Measurements from ENCODE around the gene MRPS7.
"Not testable (repeated sequence)": the region's sequence is repeated elsewhere in the genome, so short reads cannot be mapped to it uniquely, and the experiment has no call there.

The MRPS7 gene

DNA sequence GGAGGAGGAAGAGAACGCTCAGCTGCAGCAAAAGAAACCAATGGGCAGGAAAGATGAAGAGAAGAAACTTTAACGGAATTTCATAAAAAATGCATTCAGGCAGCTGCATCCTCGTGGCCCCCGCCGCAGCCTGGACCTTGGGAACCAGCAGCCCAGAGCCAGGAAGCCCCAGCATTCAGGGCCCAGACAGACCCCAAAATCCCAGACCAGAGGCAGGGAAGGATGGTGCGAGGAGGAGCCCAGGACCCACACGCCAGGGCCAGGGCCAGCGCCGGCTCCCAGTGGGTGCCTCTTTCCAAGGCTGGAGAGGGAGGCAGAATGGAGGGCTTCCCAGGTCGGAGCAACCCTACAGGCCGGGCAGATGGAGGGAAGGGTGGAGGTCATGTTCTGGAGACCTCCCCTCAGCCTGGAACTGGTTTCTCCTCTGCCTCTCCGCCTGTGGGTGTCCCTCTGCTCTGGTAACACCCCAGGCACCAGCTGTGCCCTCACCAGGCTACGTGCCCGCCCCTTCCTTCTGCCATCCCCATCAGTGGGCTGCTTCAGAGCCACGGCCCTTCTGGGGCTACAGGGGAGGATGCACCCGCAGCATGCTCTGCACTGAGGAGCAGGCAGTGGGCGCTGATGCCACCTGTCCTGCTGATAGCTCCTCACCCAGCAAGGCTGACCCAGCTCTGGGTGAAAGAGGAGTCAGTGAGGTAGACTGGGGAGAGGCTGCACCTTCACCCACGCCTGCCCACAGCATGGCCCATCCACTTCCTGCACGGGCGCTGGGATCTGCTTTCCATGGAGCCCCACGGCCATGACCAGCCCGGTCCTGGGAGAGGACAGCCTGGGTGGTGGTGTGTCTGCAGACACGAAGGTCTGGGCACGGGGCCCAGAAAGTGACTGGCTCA lies 10.5 kb downstream of the MRPS7 start:
- no peak for FAIRE-seq

DNA sequence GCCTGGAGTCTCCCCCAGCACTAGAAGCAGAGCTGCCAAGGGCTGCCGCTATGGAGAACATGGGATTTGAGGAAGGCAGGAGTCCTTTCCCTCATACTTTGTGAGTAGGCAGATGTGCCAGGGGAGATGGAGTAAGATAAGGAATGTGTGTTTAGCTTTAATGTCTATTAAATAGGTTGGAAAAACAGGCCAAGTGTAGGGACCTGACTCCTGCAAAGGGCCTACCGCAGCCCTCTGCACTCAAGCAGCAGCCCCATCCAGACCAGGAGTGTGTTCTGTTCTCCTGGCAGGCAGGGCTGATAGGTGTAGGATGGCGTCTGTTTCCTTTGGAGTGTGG lies 11.1 kb downstream of the MRPS7 start:
- no peak for FAIRE-seq

DNA sequence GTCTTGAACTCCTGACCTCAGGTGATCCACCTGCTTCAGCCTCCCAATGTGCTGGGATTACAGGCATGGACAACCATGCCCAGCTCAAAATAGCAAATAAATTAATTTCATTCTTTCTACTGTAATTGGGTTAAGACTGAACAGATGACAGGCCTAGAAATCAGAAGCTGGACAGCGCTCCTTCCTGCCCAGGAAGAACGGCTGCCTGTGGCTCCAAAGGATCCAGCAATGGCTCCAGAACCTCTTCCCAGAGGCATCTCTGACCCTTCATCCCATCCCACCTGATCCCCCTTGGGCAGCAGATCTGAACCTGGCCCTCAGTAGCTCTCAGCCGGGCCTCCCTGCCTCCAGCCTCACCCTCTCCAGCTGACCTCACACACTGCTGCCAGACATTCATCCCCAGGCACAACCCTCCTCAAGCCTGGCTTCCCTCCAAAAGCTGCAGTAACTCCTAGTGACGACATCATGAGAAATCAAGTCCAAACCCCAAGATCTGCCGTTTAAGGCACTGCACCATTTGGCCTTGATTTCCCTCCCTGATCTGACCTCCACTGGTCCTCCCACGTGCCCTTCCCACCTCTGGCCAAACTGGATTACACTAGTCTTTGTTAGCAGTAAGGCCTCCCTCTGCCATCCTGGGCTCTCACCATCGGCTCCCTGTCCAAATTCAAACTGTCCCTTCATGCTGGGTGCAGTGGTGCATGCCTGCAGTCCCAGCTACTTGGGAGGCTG lies 12.5 kb downstream of the MRPS7 start:
- FAIRE-seq = no peak

- FAIRE-seq = no peak
Observed at GRCh38 chr17:75277664-75278071, 16.0 kb downstream of the MRPS7 start.

DNA sequence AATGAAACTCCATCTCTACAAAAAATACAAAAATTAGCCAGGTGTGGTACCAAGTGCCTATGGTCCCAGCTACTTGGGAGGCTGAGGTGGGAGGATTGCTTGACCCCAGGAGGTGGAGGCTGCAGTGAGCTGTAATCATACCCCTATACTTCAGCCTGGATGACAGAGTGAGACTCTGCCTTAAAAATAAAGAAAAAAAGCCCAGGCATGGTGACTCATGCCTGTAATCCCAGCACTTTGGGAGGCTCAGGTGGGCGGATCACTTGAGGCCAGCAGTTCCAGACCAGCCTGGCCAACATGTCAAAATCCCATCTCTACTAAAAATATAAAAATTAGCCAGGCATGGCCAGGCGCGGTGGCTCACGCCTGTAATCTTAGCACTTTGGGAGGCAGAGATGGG lies 18.5 kb downstream of the MRPS7 start:
- not testable (repeated sequence) for FAIRE-seq

- no peak for FAIRE-seq
Observed at GRCh38 chr17:75285123-75285522, 23.4 kb downstream of the MRPS7 start.

DNA sequence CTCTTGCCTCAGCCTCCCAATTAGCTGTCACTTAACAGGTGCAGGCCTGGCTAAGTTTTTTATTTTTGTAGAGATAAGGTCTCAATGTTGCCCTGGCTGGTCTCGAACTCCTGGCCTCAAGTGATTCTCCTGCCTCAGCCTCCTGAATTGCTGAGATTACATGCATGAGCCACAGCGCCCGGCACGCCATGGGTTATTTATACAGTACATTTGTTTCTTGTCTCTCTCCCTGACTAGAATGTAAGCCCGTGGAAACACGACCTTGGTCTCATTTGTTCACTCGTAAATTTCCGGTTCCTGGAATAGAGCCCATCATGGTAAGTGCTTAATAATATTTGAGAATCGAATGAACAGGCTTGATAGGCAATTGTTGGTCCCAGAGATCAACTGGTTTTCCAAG lies 25.5 kb downstream of the MRPS7 start:
- FAIRE-seq = no peak

DNA sequence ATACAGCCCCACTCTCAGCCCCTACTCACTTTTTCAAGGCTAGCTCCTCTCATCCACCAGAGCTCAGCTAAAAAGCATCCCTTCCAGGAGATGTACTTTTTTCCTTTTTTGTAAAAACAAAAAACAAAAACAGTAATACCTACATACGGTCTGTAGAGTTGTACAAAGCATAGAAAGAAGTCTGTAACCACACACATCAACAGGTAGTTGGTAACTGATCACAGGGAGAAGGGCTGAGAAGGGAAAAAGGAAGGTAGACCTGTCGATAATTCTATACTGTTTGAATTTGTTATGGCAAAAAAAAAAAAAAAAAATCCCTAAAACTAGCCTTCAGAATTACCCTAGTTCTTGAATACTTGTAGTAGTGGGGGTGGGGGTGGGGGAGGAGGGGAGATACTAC lies 26.7 kb downstream of the MRPS7 start:
- FAIRE-seq = no peak

DNA sequence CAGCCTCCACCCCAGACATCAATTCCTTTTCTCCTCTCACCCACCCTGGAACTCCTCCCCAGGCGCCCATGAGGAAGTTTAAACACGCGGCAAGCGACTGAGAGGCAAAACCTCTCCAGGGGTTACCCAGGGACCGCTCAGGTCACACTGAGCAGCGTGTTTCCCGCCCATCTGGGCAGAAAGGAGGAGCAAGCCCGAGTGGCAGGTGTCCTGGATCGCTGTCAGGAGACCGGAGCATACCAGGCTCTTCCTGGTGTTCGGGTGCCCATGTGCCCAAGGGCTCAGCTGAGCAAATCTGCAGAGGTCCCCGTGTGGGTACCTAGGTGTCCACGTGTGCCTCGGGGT lies 27.1 kb downstream of the MRPS7 start:
- FAIRE-seq = no peak

GRCh38 chr17:75289115-75289831 lies 27.6 kb downstream of the MRPS7 start, which contains the start of gene SLC25A19:
TSS of gene SLC25A19 (minus strand) at chr17:75289433. CDS start at chr17:75286764, 2,669 bp downstream.
- peak; percentile 97 for FAIRE-seq

DNA sequence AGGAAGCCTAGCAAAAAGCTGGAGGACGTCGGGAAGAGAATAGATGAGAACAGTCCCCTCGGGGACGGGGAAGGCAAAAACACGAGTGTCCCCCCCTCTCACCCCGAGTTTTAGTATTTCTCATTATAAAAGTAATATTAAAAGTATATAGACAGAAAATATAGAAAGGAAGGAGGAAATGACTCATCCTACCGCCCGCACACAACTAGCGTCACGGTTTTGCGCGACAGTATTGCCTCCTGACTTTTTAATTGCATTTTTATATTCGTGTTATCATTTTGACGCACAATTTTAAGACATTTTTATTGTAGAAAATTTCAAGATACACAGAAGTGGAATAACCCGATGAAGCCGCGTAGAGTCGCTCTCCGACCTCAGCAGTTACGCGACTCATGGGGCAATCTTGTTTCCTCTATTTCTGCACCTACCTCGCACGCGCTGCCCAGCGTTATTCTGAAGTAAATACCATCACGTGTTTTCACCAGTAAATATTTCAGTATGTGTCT lies 28.2 kb downstream of the MRPS7 start:
- FAIRE-seq = no peak

DNA sequence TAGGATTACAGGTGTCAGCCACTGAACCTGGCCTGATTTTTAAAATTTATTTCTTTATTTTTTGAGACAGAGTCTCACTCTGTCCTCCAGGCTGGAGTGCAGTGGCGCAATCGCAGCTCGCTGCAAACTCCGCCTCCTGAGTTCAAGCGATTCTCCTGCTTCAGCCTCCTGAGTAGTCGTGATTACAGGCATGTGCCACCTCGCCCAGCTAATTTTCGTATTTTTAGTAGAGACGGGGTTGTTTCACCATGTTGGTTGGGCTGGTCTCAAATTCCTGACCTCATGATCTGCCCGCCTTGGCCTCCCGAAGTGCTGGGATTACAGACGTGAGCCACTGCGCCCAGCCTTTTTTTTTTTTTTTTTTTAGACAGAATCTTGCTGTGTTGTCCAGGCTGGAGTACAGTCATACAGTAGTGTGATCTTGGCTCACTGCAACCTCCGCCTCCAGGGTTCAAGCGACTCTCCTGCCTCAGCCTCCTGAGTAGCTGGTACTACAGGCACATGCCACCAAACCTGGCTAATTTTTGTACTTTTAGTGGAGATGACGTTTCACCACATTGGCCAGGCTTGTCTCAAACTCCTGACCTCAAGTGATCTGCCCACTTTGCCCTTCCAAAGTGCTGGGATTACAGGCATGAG lies 31.2 kb downstream of the MRPS7 start:
- FAIRE-seq = not testable (repeated sequence)

DNA sequence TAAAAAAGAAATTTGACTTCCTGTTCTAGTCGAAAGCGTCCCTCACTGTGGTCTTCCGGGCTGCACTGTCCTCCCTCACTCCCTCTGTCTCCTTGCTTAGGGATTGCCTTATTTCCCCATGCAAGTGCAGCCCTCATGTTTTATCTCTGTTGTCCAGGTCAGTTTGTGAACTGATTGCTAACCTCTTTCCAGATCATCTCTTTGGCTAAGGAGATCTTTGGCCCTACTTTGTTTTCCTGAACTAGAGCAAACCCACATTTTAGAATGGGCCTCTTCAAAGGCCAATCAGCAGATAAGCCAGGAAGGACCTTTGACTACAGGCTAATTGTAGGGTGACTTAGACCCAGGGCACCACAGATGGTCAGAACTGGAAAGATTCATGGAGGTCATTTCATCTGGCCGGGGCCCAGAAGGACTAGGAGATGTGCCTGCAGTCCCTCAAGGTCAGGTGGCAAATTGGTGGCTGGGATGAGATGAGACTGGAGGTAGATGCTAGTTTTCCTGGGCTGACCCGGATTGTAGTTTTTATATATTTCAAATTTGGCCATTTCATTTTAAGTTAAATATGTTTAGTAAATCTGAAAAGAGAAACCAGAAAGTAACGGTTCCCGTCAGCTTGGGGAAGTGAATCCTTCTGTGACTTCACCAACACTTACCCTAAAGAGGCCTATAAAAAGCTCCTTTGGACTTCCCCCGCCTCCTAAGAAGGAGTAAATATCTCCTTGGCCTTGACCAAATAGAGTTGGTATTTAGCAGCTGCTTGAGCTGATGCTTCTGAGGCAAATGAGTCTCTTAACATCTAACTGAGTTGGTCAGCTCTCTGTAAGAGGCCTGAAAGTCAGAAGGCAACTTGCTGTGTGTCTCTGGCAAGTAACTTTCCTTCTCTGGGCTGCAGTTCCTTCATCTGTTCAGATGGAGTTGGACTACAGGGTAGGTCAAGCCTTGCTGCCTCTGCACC lies 33.8 kb downstream of the MRPS7 start:
- FAIRE-seq = no peak

DNA sequence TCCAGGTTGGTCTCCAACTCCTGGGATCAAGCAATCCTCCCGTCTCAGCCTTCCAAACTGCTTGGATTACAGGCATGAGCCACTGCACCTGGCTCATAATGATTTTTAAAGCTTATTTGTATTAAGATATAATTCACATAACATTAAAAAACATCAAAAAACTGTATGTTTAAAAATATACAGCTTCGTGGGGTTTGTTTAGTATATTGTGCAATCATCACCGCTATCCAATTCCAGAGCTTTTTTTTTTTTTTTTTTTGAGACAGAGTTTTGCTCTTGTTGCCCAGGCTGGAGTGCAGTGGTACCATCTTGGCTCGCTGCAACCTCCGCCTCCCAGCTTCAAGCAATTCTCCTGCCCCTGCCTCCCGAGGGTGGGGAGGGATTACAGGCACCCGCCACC lies 38.6 kb downstream of the MRPS7 start:
- FAIRE-seq = no peak

GRCh38 chr17:75301049-75301448 lies 39.4 kb downstream of the MRPS7 start:
- no peak for FAIRE-seq

- FAIRE-seq = no peak
Observed at GRCh38 chr17:75301502-75302206, 40.0 kb downstream of the MRPS7 start.

GRCh38 chr17:75307957-75308731 lies 46.5 kb downstream of the MRPS7 start:
- FAIRE-seq = no peak

DNA sequence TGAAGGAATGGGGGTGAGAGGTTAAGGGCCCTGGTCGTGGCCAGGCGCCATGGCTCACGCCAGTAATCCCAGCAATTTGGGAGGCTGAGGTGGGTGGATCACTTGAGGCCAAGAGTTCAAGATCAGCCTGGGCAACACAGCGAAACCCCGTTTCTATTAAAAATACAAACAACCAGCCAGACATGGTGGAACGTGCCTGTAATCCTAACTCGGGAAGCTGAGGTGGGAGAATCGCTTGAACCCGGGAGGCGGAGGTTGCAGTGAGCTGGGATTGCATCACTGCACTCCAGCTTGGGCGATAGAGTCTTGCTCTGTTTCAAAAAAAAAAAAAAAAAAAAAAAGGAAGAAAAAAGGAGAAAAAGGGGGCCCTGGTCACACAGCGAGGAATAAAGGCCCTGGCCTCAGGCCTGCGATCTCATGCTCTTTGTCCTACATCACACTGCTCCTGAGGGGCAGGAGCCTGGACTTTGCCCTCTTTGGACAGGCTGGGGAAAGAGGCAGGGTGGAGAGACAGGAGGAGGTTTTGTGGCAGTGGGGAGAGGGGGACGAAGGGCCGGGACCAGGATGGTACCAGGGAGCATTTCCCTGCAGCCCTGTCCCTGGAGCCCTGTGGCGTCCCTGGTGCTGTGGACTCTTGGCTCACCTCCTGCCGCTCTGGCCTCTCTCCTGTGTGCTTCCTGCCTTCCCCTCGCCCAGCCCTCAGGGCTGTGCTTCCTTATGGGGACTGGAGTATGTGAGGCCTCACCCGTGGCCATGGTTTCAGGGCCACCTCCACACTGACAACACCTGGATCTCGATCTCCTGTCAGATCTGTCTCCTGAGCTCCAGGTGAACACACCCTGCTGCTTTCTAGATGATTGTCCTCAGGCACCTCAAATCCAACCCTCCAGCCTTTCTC lies 47.3 kb downstream of the MRPS7 start:
- no peak for FAIRE-seq

GRCh38 chr17:75313941-75314551 lies 52.4 kb downstream of the MRPS7 start:
- no peak for FAIRE-seq
